CD4-positive, CD25-positive, alpha-beta regulatory T cell (primary cell): ENCODE results near the gene POLR1B. TPM values are rescaled to one million over a fixed set of nuclear protein-coding genes. Genes with fewer than 3 reads are reported as not detected.
"Not testable (repeated sequence)": the region's sequence is repeated elsewhere in the genome, so short reads cannot be mapped to it uniquely, and the experiment has no call there.

Experiments used
- ATAC-seq, 2 donors: fragments of 150-1000 bp; cut with Tn5 transposase; one replicate each; pipeline ENCODE4 v1.10.0; 2021; ENCODE audit warnings: low read depth in 2 of 2, moderate number of reproducible peaks in 2 of 2, moderate library complexity in 1 of 2
- DNase-seq, 3 donors: peaks; one replicate each; pipeline versions ENCODE4 v3.0.0 to v3.0.0-alpha.2; 2012 to 2022; ENCODE audit warnings: mixed read lengths in 1 of 3
- H3K27ac ChIP-seq: one replicate; pipeline ENCODE4 v1.7.0; 2013; ENCODE audit warnings: mild to moderate bottlenecking, low read length; ENCODE audit not compliant: insufficient read depth, poor library complexity, severe bottlenecking
- H3K27me3 ChIP-seq: one replicate; pipeline ENCODE4 v1.7.0; 2013; ENCODE audit warnings: low read length; ENCODE audit not compliant: control insufficient read depth, insufficient read depth
- H3K36me3 ChIP-seq: one replicate; pipeline ENCODE4 v1.7.0; 2013; ENCODE audit warnings: mild to moderate bottlenecking, low read length, moderate library complexity; ENCODE audit not compliant: control insufficient read depth, insufficient read depth
- H3K4me1 ChIP-seq: 2 replicates; pipeline ENCODE4 v1.7.0; 2013; ENCODE audit warnings: mild to moderate bottlenecking, low read length; ENCODE audit not compliant: insufficient read depth, control insufficient read depth, poor library complexity, severe bottlenecking
- H3K4me3 ChIP-seq: one replicate; pipeline ENCODE4 v1.7.0; 2013; ENCODE audit warnings: low read depth, mild to moderate bottlenecking, low read length, moderate library complexity
- H3K9me3 ChIP-seq, 2 experiments: 1 replicate in 1 of 2; 2 replicates in 1 of 2; pipeline ENCODE4 v1.7.0; 2013; ENCODE audit warnings: low read length in 2 of 2, mild to moderate bottlenecking in 1 of 2, moderate library complexity in 1 of 2; ENCODE audit not compliant: control insufficient read depth in 2 of 2
- H3K27ac Mint-ChIP-seq, 3 donors: one replicate each; pipeline ENCODE4 v1.8.0; 2020 to 2022; ENCODE audit warnings: mild to moderate bottlenecking in 3 of 3, mixed read lengths in 3 of 3, moderate library complexity in 2 of 3
- H3K27me3 Mint-ChIP-seq: one replicate; pipeline ENCODE4 v1.8.0; 2022; ENCODE audit warnings: mild to moderate bottlenecking, mixed read lengths
- H3K36me3 Mint-ChIP-seq: one replicate; pipeline ENCODE4 v1.8.0; 2020; ENCODE audit warnings: mixed read lengths
- H3K4me1 Mint-ChIP-seq, 4 donors: one replicate each; pipeline ENCODE4 v1.8.0; 2020 to 2022; ENCODE audit warnings: mixed read lengths in 4 of 4, mild to moderate bottlenecking in 1 of 4
- H3K4me3 Mint-ChIP-seq, 4 donors: one replicate each; pipeline ENCODE4 v1.8.0; 2020 to 2022; ENCODE audit warnings: mild to moderate bottlenecking in 4 of 4, mixed read lengths in 4 of 4, moderate library complexity in 3 of 4
- H3K9me3 Mint-ChIP-seq, 7 donors: one replicate each; pipeline ENCODE4 v1.8.0; 2020 to 2022; ENCODE audit warnings: mixed read lengths in 7 of 7, mild to moderate bottlenecking in 3 of 7, moderate library complexity in 2 of 7
- polyA plus RNA-seq, 4 donors: library from polyadenylated mRNA; unstranded; fragments of 300-500 nt; fragmentation: Illumina TruSeq; gene quantifications; one replicate each; pipeline ENCODE4 v1.2.3, GENCODE V29; 2021
- total RNA-seq: library from RNA; stranded (reverse); gene quantifications from one replicate; pipeline ENCODE4 v1.2.3, GENCODE V29; 2022

Gene POLR1B
- total and polyA plus RNA-seq, 5 donors from 2014 or later: 14.3 to 34.4 (median 21.7) TPM

- H3K4me1 Mint-ChIP-seq, H3K27ac ChIP-seq, H3K4me3 Mint-ChIP-seq, H3K27ac Mint-ChIP-seq, DNase-seq, ATAC-seq, H3K4me3 ChIP-seq, H3K27me3 ChIP-seq, H3K9me3 Mint-ChIP-seq, H3K4me1 ChIP-seq, H3K9me3 ChIP-seq, H3K36me3 ChIP-seq: not testable (repeated sequence)
- H3K27me3 Mint-ChIP-seq: peaks cover 35% of the 10 kb centered on the region
- peaks cover 12% of the 10 kb centered on the region for H3K36me3 Mint-ChIP-seq
These were observed 73.5 kb downstream of the POLR1B start for GRCh38 chr2:112615798-112616197.

- ATAC-seq: no peak
- no peaks in the 10 kb centered on the region for H3K4me1 Mint-ChIP-seq
- peaks cover 15% of the 10 kb centered on the region for H3K27me3 Mint-ChIP-seq
- H3K36me3 Mint-ChIP-seq: peaks cover 11% of the 10 kb centered on the region
- Histone ChIP-seq H3K4me3 (no peak overlapping the region), H3K4me1 (no peaks in the 10 kb centered on the region), H3K9me3 (no peaks in the 10 kb centered on the region), H3K36me3 (no peaks in the 10 kb centered on the region), H3K27ac (no peak overlapping the region), H3K27me3 (no peaks in the 10 kb centered on the region)
- peaks cover 0 to 8% (median 0%) of the 10 kb centered on the region in 7 donors for H3K9me3 Mint-ChIP-seq
- no peak for DNase-seq
- no peak overlapping the region for H3K27ac Mint-ChIP-seq
- no peak overlapping the region for H3K4me3 Mint-ChIP-seq
These were observed 76.1 kb downstream of the POLR1B start for GRCh38 chr2:112618383-112618782.

- no peak overlapping the region for H3K27ac ChIP-seq
- no peak for DNase-seq
- H3K27ac Mint-ChIP-seq: no peak overlapping the region
- H3K4me1 ChIP-seq: peaks cover 27% of the 10 kb centered on the region
- H3K36me3 Mint-ChIP-seq: peaks cover 4% of the 10 kb centered on the region
- H3K4me3 ChIP-seq: no peak overlapping the region
- H3K27me3 Mint-ChIP-seq: peaks cover 11% of the 10 kb centered on the region
- peaks cover 9 to 33% (median 21%) of the 10 kb centered on the region in 4 donors for H3K4me1 Mint-ChIP-seq
- H3K27me3 ChIP-seq: no peaks in the 10 kb centered on the region
- no peaks in the 10 kb centered on the region for H3K9me3 Mint-ChIP-seq
- H3K9me3 ChIP-seq: no peaks in the 10 kb centered on the region
- ATAC-seq: no peak
- H3K4me3 Mint-ChIP-seq: no peak overlapping the region
- H3K36me3 ChIP-seq: no peaks in the 10 kb centered on the region
These were observed 79.7 kb downstream of the POLR1B start for GRCh38 chr2:112621790-112622527.

- ATAC-seq (no peak), DNase-seq (no peak)
- Histone ChIP-seq H3K9me3 (no peaks in the 10 kb centered on the region), H3K4me3 (no peak overlapping the region), H3K27me3 (no peaks in the 10 kb centered on the region), H3K27ac (no peak overlapping the region), H3K4me1 (peaks cover 30% of the 10 kb centered on the region), H3K36me3 (no peaks in the 10 kb centered on the region)
- H3K4me3 Mint-ChIP-seq: no peak overlapping the region
- H3K9me3 Mint-ChIP-seq: no peaks in the 10 kb centered on the region
- peaks cover 9 to 35% (median 22%) of the 10 kb centered on the region in 4 donors for H3K4me1 Mint-ChIP-seq
- peaks cover 11% of the 10 kb centered on the region for H3K27me3 Mint-ChIP-seq
- no peak overlapping the region for H3K27ac Mint-ChIP-seq
- H3K36me3 Mint-ChIP-seq: peaks cover 1% of the 10 kb centered on the region
These were observed 80.2 kb downstream of the POLR1B start for GRCh38 chr2:112622528-112622849.

- ATAC-seq (peak; percentile 92 to 95), DNase-seq (peak; percentile 35 to 94 (median 40))
- peak overlapping the region in 3 of 4 donors; percentile 50 to 63 (median 62) for H3K4me3 Mint-ChIP-seq
- H3K36me3 Mint-ChIP-seq: no peaks in the 10 kb centered on the region
- H3K27me3 ChIP-seq: no peaks in the 10 kb centered on the region
- peaks cover 13 to 41% (median 24%) of the 10 kb centered on the region in 4 donors for H3K4me1 Mint-ChIP-seq
- H3K27ac Mint-ChIP-seq: peak overlapping the region; percentile 80 to 83 (median 82)
- H3K27me3 Mint-ChIP-seq: peaks cover 4% of the 10 kb centered on the region
- no peaks in the 10 kb centered on the region for H3K9me3 ChIP-seq
- H3K9me3 Mint-ChIP-seq: no peaks in the 10 kb centered on the region
- peak overlapping the region; percentile 47 for H3K4me3 ChIP-seq
- peaks cover 30% of the 10 kb centered on the region for H3K4me1 ChIP-seq
- peak overlapping the region; percentile 34 for H3K27ac ChIP-seq
- no peaks in the 10 kb centered on the region for H3K36me3 ChIP-seq
These were observed 81.9 kb downstream of the POLR1B start for GRCh38 chr2:112623913-112624777.

- Mint-ChIP-seq H3K27me3 (no peaks in the 10 kb centered on the region), H3K4me3 (peak overlapping the region in 1 of 4 donors; percentile 77), H3K36me3 (no peaks in the 10 kb centered on the region), H3K27ac (peak overlapping the region in 2 of 3 donors; percentile 66 to 67), H3K4me1 (peaks cover 15 to 54% (median 33%) of the 10 kb centered on the region in 4 donors), H3K9me3 (no peaks in the 10 kb centered on the region)
- H3K36me3 ChIP-seq: no peaks in the 10 kb centered on the region
- ATAC-seq (no peak), DNase-seq (no peak)
- no peaks in the 10 kb centered on the region for H3K27me3 ChIP-seq
- H3K27ac ChIP-seq: no peak overlapping the region
- H3K9me3 ChIP-seq: no peaks in the 10 kb centered on the region
- no peak overlapping the region for H3K4me3 ChIP-seq
- H3K4me1 ChIP-seq: peaks cover 41% of the 10 kb centered on the region
These were observed 83.3 kb downstream of the POLR1B start for GRCh38 chr2:112625474-112626114.

- no peaks in the 10 kb centered on the region for H3K36me3 Mint-ChIP-seq
- DNase-seq: peak; percentile 46 to 80 (median 68)
- H3K4me3 Mint-ChIP-seq: peak overlapping the region; percentile 66 to 78 (median 78)
- H3K4me3 ChIP-seq: peak overlapping the region; percentile 72
- no peak overlapping the region for H3K27ac ChIP-seq
- peaks cover 21 to 65% (median 42%) of the 10 kb centered on the region in 4 donors for H3K4me1 Mint-ChIP-seq
- H3K36me3 ChIP-seq: no peaks in the 10 kb centered on the region
- ATAC-seq: peak; percentile 50 to 55
- no peaks in the 10 kb centered on the region for H3K9me3 Mint-ChIP-seq
- H3K27ac Mint-ChIP-seq: peak overlapping the region in 2 of 3 donors; percentile 43 to 67
- H3K9me3 ChIP-seq: no peaks in the 10 kb centered on the region
- H3K27me3 Mint-ChIP-seq: no peaks in the 10 kb centered on the region
- peaks cover 51% of the 10 kb centered on the region for H3K4me1 ChIP-seq
- no peaks in the 10 kb centered on the region for H3K27me3 ChIP-seq
These were observed 84.4 kb downstream of the POLR1B start for GRCh38 chr2:112626604-112627059.
